ENCODE data around the gene ITPR2. TPM values are rescaled to one million over a fixed set of nuclear protein-coding genes. Genes with fewer than 3 reads are reported as not detected.

The ITPR2 gene
- total and polyA plus RNA-seq, 4 donors = 11.7 to 93.3 (median 35.4) TPM

- TF ChIP-seq TAF1 (conservative IDR thresholded peaks at IDR 0.05) (no peak), REST (IDR thresholded peaks at IDR 0.05) (no peak), HNF4A (conservative IDR thresholded peaks at IDR 0.05) (no peak), RXRA (IDR thresholded peaks at IDR 0.05) (no peak), SP1 (IDR thresholded peaks at IDR 0.05) (no peak), HNF4G (IDR thresholded peaks at IDR 0.05) (no peak), JUND (IDR thresholded peaks at IDR 0.05) (no peak), EGR1 (IDR thresholded peaks at IDR 0.05; ENCODE audit: low read depth in 2 of 2) (no peak), NR2F2 (IDR thresholded peaks at IDR 0.05) (no peak), FOXA1 (IDR thresholded peaks at IDR 0.05) (no peak)
- TF ChIP-seq, protein P1, sequence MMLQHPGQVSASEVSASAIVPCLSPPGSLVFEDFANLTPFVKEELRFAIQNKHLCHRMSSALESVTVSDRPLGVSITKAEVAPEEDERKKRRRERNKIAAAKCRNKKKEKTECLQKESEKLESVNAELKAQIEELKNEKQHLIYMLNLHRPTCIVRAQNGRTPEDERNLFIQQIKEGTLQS (IDR thresholded peaks at IDR 0.05) = no peak
- TF ChIP-seq, protein P2, sequence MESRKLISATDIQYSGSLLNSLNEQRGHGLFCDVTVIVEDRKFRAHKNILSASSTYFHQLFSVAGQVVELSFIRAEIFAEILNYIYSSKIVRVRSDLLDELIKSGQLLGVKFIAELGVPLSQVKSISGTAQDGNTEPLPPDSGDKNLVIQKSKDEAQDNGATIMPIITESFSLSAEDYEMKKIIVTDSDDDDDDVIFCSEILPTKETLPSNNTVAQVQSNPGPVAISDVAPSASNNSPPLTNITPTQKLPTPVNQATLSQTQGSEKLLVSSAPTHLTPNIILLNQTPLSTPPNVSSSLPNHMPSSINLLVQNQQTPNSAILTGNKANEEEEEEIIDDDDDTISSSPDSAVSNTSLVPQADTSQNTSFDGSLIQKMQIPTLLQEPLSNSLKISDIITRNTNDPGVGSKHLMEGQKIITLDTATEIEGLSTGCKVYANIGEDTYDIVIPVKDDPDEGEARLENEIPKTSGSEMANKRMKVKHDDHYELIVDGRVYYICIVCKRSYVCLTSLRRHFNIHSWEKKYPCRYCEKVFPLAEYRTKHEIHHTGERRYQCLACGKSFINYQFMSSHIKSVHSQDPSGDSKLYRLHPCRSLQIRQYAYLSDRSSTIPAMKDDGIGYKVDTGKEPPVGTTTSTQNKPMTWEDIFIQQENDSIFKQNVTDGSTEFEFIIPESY (IDR thresholded peaks at IDR 0.05) = no peak
- TF ChIP-seq, protein P3, sequence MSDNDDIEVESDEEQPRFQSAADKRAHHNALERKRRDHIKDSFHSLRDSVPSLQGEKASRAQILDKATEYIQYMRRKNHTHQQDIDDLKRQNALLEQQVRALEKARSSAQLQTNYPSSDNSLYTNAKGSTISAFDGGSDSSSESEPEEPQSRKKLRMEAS (IDR thresholded peaks at IDR 0.05) = no peak
- TF ChIP-seq, protein P4, sequence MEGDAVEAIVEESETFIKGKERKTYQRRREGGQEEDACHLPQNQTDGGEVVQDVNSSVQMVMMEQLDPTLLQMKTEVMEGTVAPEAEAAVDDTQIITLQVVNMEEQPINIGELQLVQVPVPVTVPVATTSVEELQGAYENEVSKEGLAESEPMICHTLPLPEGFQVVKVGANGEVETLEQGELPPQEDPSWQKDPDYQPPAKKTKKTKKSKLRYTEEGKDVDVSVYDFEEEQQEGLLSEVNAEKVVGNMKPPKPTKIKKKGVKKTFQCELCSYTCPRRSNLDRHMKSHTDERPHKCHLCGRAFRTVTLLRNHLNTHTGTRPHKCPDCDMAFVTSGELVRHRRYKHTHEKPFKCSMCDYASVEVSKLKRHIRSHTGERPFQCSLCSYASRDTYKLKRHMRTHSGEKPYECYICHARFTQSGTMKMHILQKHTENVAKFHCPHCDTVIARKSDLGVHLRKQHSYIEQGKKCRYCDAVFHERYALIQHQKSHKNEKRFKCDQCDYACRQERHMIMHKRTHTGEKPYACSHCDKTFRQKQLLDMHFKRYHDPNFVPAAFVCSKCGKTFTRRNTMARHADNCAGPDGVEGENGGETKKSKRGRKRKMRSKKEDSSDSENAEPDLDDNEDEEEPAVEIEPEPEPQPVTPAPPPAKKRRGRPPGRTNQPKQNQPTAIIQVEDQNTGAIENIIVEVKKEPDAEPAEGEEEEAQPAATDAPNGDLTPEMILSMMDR (IDR thresholded peaks at IDR 0.05; ENCODE audit: low read depth, low read length, missing input control) = no peak
- Histone ChIP-seq H3K27me3 (ENCODE audit: control insufficient read depth in 4 of 4, insufficient read depth in 4 of 4, low read length in 3 of 4) (no peaks in the 10 kb centered on the region), H3K27ac (ENCODE audit: low read depth in 1 of 2, low read length in 2 of 2) (no peak overlapping the region), H3K4me1 (ENCODE audit: control insufficient read depth in 4 of 4, insufficient read depth in 4 of 4, low read length in 3 of 4) (peaks cover 0 to 15% (median 5%) of the 10 kb centered on the region in 4 donors), H3K9ac (ENCODE audit: low read depth in 1 of 2, low read length in 2 of 2) (no peak overlapping the region), H3K36me3 (ENCODE audit: control insufficient read depth in 4 of 4, insufficient read depth in 3 of 4, low read depth in 1 of 4, low read length in 3 of 4) (no peaks in the 10 kb centered on the region), H3K4me3 (ENCODE audit: low read depth in 1 of 3, low read length in 3 of 3) (no peak overlapping the region), H3K9me3 (ENCODE audit: control insufficient read depth in 4 of 4, low read length in 3 of 4) (no peaks in the 10 kb centered on the region)
- DNase-seq (ENCODE audit: low spot score) = no peak
- WGBS = 75% methylated on average over 2 of the region's 2 CpGs
These were observed 18.2 kb upstream of the ITPR2 start for GRCh38 chr12:26851031-26851809.
